GM23338 (cell line): ENCODE data around the gene CDH12.

Experiments
- CREB1 ChIP-seq: fragments of 250-450 bp; sonication (Bioruptor Pico); IDR thresholded peaks from 2 replicates; pipeline ENCODE4 v1.5.0; 2020; ENCODE audit warnings: low read depth, mild to moderate bottlenecking, moderate library complexity
- CTCF ChIP-seq, 2 experiments: fragments of 200-600 bp in 1 of 2; sonication (generic) in 1 of 2; conservative IDR thresholded peaks; 2 replicates each; pipeline versions ENCODE4 v1.5.1 to v1.6.1; 2016 to 2017; ENCODE audit warnings: antibody characterized with exemption in 2 of 2, low read depth in 2 of 2, mild to moderate bottlenecking in 2 of 2, moderate library complexity in 1 of 2
- EZH2 ChIP-seq: fragments of 200-600 bp; sonication (generic); IDR thresholded peaks from one replicate; pipeline ENCODE4 v1.8.0; 2017; ENCODE audit warnings: antibody characterized with exemption, mild to moderate bottlenecking, low read depth; ENCODE audit not compliant: unreplicated experiment
- EZH2phosphoT487 ChIP-seq: fragments of 200-600 bp; sonication (generic); IDR thresholded peaks from one replicate; pipeline ENCODE4 v1.8.1; 2018; ENCODE audit warnings: antibody characterized with exemption; ENCODE audit not compliant: unreplicated experiment

GRCh38 chr5:22852807-22853660 lies at the start of gene CDH12:
- TF ChIP-seq EZH2, result no peak
- TF ChIP-seq CTCF (conservative IDR thresholded peaks at IDR 0.05; ENCODE audit: low read depth in 2 of 2), result no peak
- peak; percentile 1; the same call in 1 of the 2 replicates for TF ChIP-seq CREB1 (CRISPR knock-in tag)
- no peak for TF ChIP-seq EZH2phosphoT487
